NT2/D1 (cell line): ENCODE measurements around the gene CCND2.

Source experiments
- SUZ12 ChIP-seq: IDR thresholded peaks from 2 replicates; pipeline ENCODE4 v1.6.1; 2011; ENCODE audit not compliant: insufficient read length, insufficient read depth; ENCODE audit errors: extremely low read depth
- YY1 ChIP-seq: IDR thresholded peaks from 2 replicates; pipeline ENCODE4 v1.6.1; 2011; ENCODE audit not compliant: insufficient read length, insufficient read depth
- ZNF274 ChIP-seq: IDR thresholded peaks from 2 replicates; pipeline ENCODE4 v1.6.1; 2011; ENCODE audit warnings: mild to moderate bottlenecking, low read depth, low read length

GRCh38 chr12:4267704-4268328 is 5.7 kb upstream of the CCND2 start:
- TF ChIP-seq SUZ12 (no peak), ZNF274 (no peak), YY1 (no peak)
